Measurements from ENCODE around the gene LGMN. TPM values are rescaled to one million over a fixed set of nuclear protein-coding genes. Genes with fewer than 3 reads are reported as not detected.

LGMN gene
- polyA plus RNA-seq, 3 donors = 1.7 to 3.3 (median 2.9) TPM

- H3K4me3 Mint-ChIP-seq = no peak overlapping the region
- H3K27ac Mint-ChIP-seq = peak overlapping the region in 1 of 7 donors; percentile 50
- Histone ChIP-seq H3K9ac (ENCODE audit: insufficient read depth, low read length, poor library complexity, severe bottlenecking) (no peak overlapping the region), H3K4me2 (replicated peaks; ENCODE audit: extremely low read depth, low read length, poor library complexity, severe bottlenecking) (no peak overlapping the region), H3K4me3 (replicated peaks in 1 of 3; ENCODE audit: low read depth in 2 of 3, low read length in 3 of 3) (no peak overlapping the region), H3K27ac (ENCODE audit: low read depth in 1 of 2, low read length in 2 of 2) (no peak overlapping the region), H3K27me3 (ENCODE audit: control insufficient read depth in 2 of 2, insufficient read depth in 2 of 2, low read length in 2 of 2) (no peaks in the 10 kb centered on the region), H4K20me1 (ENCODE audit: insufficient read depth, low read length) (peaks cover 99% of the 10 kb centered on the region), H3K79me2 (ENCODE audit: insufficient read depth, low read length) (peaks cover 29% of the 10 kb centered on the region), H2AFZ (ENCODE audit: insufficient read depth, low read depth, low read length, poor library complexity, severe bottlenecking) (no peak overlapping the region), H3K9me3 (replicated peaks in 1 of 2; ENCODE audit: control insufficient read depth in 1 of 2, insufficient read depth in 1 of 2, low read length in 2 of 2) (no peaks in the 10 kb centered on the region), H3K4me1 (ENCODE audit: control insufficient read depth in 1 of 2, insufficient read depth in 2 of 2, low read length in 2 of 2) (no peaks in the 10 kb centered on the region), H3K36me3 (replicated peaks in 1 of 2; ENCODE audit: control insufficient read depth in 1 of 2, insufficient read depth in 2 of 2, low read length in 2 of 2) (peaks cover 65 to 83% of the 10 kb centered on the region in 2 donors)
- TF ChIP-seq CTCF (IDR thresholded peaks at IDR 0.05) = no peak
- peaks cover 53 to 74% of the 10 kb centered on the region in 2 donors for H3K36me3 Mint-ChIP-seq
- H3K9me3 Mint-ChIP-seq = peaks cover 0 to 2% (median 0%) of the 10 kb centered on the region in 7 donors
- peaks cover 6% of the 10 kb centered on the region for H3K4me1 Mint-ChIP-seq
- intact Hi-C loops (cut with micrococcal nuclease) = loop anchor here in 1 of 2 donors (10.0 kb wide), 1 partner anchor 553 kb away; no protein-coding TSS in a partner anchor
- no peak for DNase-seq
- WGBS (ENCODE audit: insufficient coverage) = 95% methylated on average over 67 of the region's 80 CpGs
- peaks cover 0 to 4% (median 0%) of the 10 kb centered on the region in 3 donors for H3K27me3 Mint-ChIP-seq (ENCODE audit: low read depth in 3 of 3)
These were observed 60.6 kb downstream of the LGMN start for GRCh38 chr14:92687681-92688433.

- intact Hi-C loops (cut with micrococcal nuclease) = loop anchor here in 1 of 2 donors (10.0 kb wide), 1 partner anchor 552 kb away; no protein-coding TSS in a partner anchor
- H3K9ac ChIP-seq (ENCODE audit: insufficient read depth, low read length, poor library complexity, severe bottlenecking) = no peak overlapping the region
- Mint-ChIP-seq H3K36me3 (peaks cover 62 to 83% of the 10 kb centered on the region in 2 donors), H3K9me3 (peaks cover 0 to 2% (median 0%) of the 10 kb centered on the region in 7 donors), H3K27me3 (ENCODE audit: low read depth in 3 of 3) (peaks cover 0 to 4% (median 0%) of the 10 kb centered on the region in 3 donors), H3K4me3 (no peak overlapping the region), H3K27ac (peak overlapping the region in 1 of 7 donors; percentile 12), H3K4me1 (peaks cover 6% of the 10 kb centered on the region)
- WGBS (ENCODE audit: insufficient coverage) = 57% methylated on average over 35 of the region's 45 CpGs
- H3K4me2 ChIP-seq (replicated peaks; ENCODE audit: extremely low read depth, low read length, poor library complexity, severe bottlenecking) = no peak overlapping the region
- H4K20me1 ChIP-seq (ENCODE audit: insufficient read depth, low read length) = peaks cover 99% of the 10 kb centered on the region
- no peaks in the 10 kb centered on the region for H3K9me3 ChIP-seq (replicated peaks in 1 of 2; ENCODE audit: control insufficient read depth in 1 of 2, insufficient read depth in 1 of 2, low read length in 2 of 2)
- DNase-seq = peak in 1 of 3 donors; percentile 38
- peaks cover 73 to 92% of the 10 kb centered on the region in 2 donors for H3K36me3 ChIP-seq (replicated peaks in 1 of 2; ENCODE audit: control insufficient read depth in 1 of 2, insufficient read depth in 2 of 2, low read length in 2 of 2)
- H3K27ac ChIP-seq (ENCODE audit: low read depth in 1 of 2, low read length in 2 of 2) = no peak overlapping the region
- H3K4me3 ChIP-seq (replicated peaks in 1 of 3; ENCODE audit: low read depth in 2 of 3, low read length in 3 of 3) = no peak overlapping the region
- H3K79me2 ChIP-seq (ENCODE audit: insufficient read depth, low read length) = peaks cover 38% of the 10 kb centered on the region
- H3K4me1 ChIP-seq (ENCODE audit: control insufficient read depth in 1 of 2, insufficient read depth in 2 of 2, low read length in 2 of 2) = no peaks in the 10 kb centered on the region
- H2AFZ ChIP-seq (ENCODE audit: insufficient read depth, low read depth, low read length, poor library complexity, severe bottlenecking) = no peak overlapping the region
- TF ChIP-seq CTCF (IDR thresholded peaks at IDR 0.05) = peak; percentile 92
- H3K27me3 ChIP-seq (ENCODE audit: control insufficient read depth in 2 of 2, insufficient read depth in 2 of 2, low read length in 2 of 2) = no peaks in the 10 kb centered on the region
These were observed 61.5 kb downstream of the LGMN start for GRCh38 chr14:92686900-92687427.
